ENCODE data around the gene MIS12. TPM values are rescaled to one million over a fixed set of nuclear protein-coding genes. Genes with fewer than 3 reads are reported as not detected.

MIS12 gene
- total RNA-seq, 1 experiment from 2014 or later: 14.7 TPM

DNA sequence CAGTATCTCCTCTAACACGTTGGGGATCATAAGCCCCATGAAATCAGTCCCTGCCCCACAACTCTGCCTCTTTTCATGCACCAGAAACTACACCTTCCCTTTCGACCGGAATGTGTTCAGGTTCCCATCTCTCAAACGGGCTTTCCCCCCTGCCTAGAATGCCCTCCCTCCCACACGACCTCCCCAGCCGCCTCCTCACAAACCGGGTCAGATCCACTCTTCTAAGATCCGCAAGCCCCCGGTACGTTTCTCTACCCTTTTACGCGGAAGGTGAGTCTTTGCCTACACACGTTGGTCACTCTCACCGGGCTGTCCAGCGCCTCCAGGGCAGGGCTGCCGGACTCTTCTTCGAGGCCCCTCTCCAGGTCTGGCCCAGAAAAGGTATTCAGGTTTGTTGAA lies 18.3 kb upstream of the MIS12 start:
- POLR2A ChIA-PET: interaction anchor here (1.2 to 1.4 kb wide), 2 partner anchors 18 to 49 kb away, joined by 3 to 11 read pairs; partner anchors contain the start of genes DERL2, MIS12, NUP88 and RPAIN
- no TSS peak for BruUV-seq (replicated peaks)
- Histone ChIP-seq H3K9me2 (ENCODE audit: insufficient read depth) (no peaks in the 10 kb centered on the region), H3K9ac (ENCODE audit: low read length) (peak overlapping the region; percentile 91), H3K27ac (ENCODE audit: low read depth, low read length) (peak overlapping the region; percentile 83), H3K9me3 (ENCODE audit: control insufficient read depth in 1 of 2, insufficient read depth in 1 of 2, low read depth in 1 of 2, low read length in 2 of 2) (no peaks in the 10 kb centered on the region), H2AFZ (ENCODE audit: low read depth, low read length, poor library complexity, severe bottlenecking) (no peak overlapping the region), H3K36me3 (ENCODE audit: control insufficient read depth in 1 of 2, insufficient read depth in 2 of 2, low read length in 2 of 2) (peaks cover 0 to under 1% of the 10 kb centered on the region in 2 experiments; a peak in 1 of 4 replicates), H3K4me2 (ENCODE audit: low read length) (peak overlapping the region; percentile 82), H3K4me1 (ENCODE audit: control insufficient read depth in 1 of 2, insufficient read depth in 2 of 2, low read length in 2 of 2) (peaks cover 0 to 17% of the 10 kb centered on the region in 2 experiments; a peak in 2 of 4 replicates), H4K20me1 (ENCODE audit: insufficient read depth) (peaks cover 11% of the 10 kb centered on the region; the same call in 1 of the 2 replicates), H3K27me3 (ENCODE audit: insufficient read depth, low read length) (no peaks in the 10 kb centered on the region), H3K79me2 (ENCODE audit: insufficient read depth, low read length) (peaks cover 56% of the 10 kb centered on the region), H3K4me3 (replicated peaks in 1 of 2; ENCODE audit: low read depth in 1 of 2, low read length in 2 of 2) (peak overlapping the region; percentile 92 to 94)
- ATAC-seq (peak; percentile 19), DNase-seq (ENCODE audit: low read depth, low spot score) (no peak)
- CTCF ChIA-PET: interaction anchor here (1.4 to 1.7 kb wide), 2 partner anchors 29 kb away, joined by 4 to 6 read pairs; partner anchors contain the start of gene C1QBP
- RAD21 ChIA-PET (ENCODE audit: low non-redundant PET in 1 of 2, low total read pairs in 2 of 2, uncharacterized antibody in 2 of 2, unreplicated experiment in 2 of 2): no interaction called here
- TF ChIP-seq RAD21 (IDR thresholded peaks at IDR 0.05; ENCODE audit: low read depth) (no peak), FOSL1 (IDR thresholded peaks at IDR 0.05; ENCODE audit: low read depth) (no peak), EZH2 (IDR thresholded peaks at IDR 0.05) (no peak), SIN3A (IDR thresholded peaks at IDR 0.05; ENCODE audit: low read depth) (no peak), ZFX (IDR thresholded peaks at IDR 0.05) (no peak), POLR2A (IDR thresholded peaks at IDR 0.05; ENCODE audit: borderline replicate concordance, extremely low read depth, insufficient read depth, insufficient read length) (no peak), EZH2phosphoT487 (IDR thresholded peaks at IDR 0.05; ENCODE audit: borderline replicate concordance) (no peak), EGR1 (IDR thresholded peaks at IDR 0.05; ENCODE audit: low read depth) (no peak), CEBPB (IDR thresholded peaks at IDR 0.05; ENCODE audit: low read depth) (no peak)
- TF ChIP-seq, protein P1, sequence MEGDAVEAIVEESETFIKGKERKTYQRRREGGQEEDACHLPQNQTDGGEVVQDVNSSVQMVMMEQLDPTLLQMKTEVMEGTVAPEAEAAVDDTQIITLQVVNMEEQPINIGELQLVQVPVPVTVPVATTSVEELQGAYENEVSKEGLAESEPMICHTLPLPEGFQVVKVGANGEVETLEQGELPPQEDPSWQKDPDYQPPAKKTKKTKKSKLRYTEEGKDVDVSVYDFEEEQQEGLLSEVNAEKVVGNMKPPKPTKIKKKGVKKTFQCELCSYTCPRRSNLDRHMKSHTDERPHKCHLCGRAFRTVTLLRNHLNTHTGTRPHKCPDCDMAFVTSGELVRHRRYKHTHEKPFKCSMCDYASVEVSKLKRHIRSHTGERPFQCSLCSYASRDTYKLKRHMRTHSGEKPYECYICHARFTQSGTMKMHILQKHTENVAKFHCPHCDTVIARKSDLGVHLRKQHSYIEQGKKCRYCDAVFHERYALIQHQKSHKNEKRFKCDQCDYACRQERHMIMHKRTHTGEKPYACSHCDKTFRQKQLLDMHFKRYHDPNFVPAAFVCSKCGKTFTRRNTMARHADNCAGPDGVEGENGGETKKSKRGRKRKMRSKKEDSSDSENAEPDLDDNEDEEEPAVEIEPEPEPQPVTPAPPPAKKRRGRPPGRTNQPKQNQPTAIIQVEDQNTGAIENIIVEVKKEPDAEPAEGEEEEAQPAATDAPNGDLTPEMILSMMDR (IDR thresholded peaks at IDR 0.05 in 2 of 3, conservative IDR thresholded peaks at IDR 0.05 in 1 of 3; ENCODE audit: borderline replicate concordance in 1 of 3, insufficient read depth in 1 of 3, low read depth in 2 of 3, low read length in 2 of 3): no peak
- TF ChIP-seq, protein P2, sequence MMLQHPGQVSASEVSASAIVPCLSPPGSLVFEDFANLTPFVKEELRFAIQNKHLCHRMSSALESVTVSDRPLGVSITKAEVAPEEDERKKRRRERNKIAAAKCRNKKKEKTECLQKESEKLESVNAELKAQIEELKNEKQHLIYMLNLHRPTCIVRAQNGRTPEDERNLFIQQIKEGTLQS (IDR thresholded peaks at IDR 0.05): no peak
- intact Hi-C loops (cut with micrococcal nuclease): no loop called here
